ENCODE measurements around the gene DDN. TPM values are rescaled to one million over a fixed set of nuclear protein-coding genes. Genes with fewer than 3 reads are reported as not detected.

The DDN gene
- total RNA-seq, 2 donors from 2014 or later, result 0.07 to 1.1 TPM

DNA sequence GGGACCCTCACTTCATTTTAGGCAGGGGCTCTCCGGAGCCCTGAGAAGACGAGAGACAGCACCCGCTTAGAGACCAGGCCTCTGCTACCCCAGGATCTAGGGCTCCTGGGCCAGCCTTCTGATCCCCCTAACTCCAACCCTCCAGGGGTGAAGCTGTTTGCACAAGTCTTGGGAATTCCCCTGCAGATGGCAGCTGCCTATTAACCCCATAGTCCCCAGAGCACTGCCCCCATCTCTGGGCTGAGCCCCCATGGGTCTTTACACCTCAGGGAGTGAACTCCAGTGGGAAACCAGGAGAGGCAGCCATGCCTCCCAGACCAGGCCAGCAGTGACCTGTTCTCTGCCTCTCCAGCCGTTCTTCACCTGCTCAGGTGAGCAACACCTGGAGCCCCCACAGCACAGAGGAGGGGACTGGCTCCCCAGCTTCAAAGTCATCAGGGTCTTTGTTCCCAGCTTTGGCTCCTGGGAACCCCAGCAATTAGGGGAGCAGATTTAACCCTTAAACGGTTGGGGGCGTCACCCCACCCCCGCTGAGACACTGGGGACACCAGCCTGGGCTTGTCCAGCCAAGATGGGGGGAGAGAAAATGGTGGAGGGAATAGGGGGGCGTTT, 29.9 kb downstream of the DDN start:
- Mint-ChIP-seq H3K36me3 (no peaks in the 10 kb centered on the region), H3K27ac (no peak overlapping the region), H3K9me3 (no peaks in the 10 kb centered on the region)
- ATAC-seq, result no peak
- no peak for DNase-seq (ENCODE audit: low spot score in 2 of 2)

DNA sequence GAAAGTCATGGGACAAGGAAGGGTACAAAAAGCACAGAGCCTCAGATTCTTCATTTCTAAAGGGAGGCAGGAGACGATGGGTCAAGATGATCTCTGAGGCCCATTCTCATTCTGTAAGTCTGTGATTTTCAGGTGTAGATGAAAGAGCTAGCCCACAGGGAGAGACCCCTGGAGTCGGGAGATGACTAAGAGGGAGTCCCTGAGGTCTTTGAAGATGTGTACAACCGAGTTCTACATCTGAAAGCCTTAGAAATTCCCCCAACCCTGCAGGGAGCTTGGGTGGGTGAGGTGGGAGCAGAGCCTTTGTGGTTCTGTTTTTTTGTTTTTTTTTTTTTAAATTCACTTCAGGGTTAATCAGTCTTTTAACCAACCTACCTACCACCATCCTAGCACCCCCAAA, 30.7 kb downstream of the DDN start:
- no peaks in the 10 kb centered on the region for H3K9me3 Mint-ChIP-seq
- ATAC-seq (no peak), DNase-seq (ENCODE audit: low spot score in 2 of 2) (no peak)
- H3K27ac Mint-ChIP-seq, result no peak overlapping the region
- no peaks in the 10 kb centered on the region for H3K36me3 Mint-ChIP-seq

DNA sequence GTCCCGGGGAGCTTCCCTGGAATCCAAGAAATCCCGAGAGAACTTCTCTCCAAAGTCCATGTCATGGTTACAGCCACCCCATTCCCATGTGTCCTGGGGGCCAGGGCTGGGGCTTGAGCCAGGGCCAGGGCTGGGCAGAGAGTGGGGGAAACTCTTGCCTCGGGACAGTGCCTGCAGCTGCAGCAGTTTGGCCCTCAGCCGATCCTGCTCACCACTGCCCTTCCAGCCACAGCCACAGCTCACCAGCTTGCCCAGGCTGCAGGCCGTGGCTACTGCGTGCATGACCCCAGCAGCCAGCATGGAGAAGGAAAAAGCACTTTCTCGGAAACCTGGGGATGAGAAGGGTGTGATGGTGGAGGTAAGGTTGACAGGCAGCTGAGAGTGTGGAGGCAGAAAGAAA, 31.2 kb downstream of the DDN start:
- no peak for ATAC-seq
- Mint-ChIP-seq H3K27ac (no peak overlapping the region), H3K36me3 (no peaks in the 10 kb centered on the region), H3K9me3 (no peaks in the 10 kb centered on the region)
- no peak for DNase-seq (ENCODE audit: low spot score in 2 of 2)

DNA sequence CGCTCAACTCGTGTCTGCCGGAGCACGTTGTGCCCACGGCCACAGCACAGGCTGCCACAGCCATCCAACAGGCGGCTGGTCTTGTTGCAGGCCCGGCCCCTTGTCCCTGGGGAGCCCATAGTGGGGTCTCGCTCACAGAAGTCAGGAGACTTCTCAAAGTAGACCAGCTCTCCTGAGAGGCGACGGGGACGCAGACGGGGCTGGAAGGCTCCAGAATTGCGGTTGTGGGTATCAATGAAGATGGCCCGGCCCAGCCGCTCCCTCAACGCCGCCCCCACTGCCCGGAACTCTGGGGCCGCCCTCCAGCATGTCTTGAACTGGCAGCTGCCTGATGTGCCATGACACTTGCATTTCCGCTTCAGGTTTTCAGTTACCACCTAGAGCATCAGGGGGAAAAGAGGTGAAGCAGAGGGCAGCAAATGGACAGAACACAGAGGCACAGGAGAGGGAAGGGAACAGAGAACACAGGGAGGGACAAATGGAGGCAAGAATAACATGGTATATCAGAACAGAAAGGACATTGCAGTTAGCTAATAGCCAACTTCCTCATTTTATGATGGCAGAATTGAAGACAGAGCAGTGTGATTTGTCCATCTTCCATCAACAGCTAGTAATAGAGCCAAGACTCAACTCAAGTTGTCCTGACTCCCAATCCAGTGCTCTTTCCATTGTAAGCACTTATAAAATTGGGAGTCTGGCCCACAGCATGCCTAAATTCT, 32.8 kb downstream of the DDN start:
- DNase-seq (ENCODE audit: low spot score in 2 of 2) (no peak), ATAC-seq (no peak)
- no peaks in the 10 kb centered on the region for H3K36me3 Mint-ChIP-seq
- no peak overlapping the region for H3K27ac Mint-ChIP-seq
- H3K9me3 Mint-ChIP-seq, result no peaks in the 10 kb centered on the region

DNA sequence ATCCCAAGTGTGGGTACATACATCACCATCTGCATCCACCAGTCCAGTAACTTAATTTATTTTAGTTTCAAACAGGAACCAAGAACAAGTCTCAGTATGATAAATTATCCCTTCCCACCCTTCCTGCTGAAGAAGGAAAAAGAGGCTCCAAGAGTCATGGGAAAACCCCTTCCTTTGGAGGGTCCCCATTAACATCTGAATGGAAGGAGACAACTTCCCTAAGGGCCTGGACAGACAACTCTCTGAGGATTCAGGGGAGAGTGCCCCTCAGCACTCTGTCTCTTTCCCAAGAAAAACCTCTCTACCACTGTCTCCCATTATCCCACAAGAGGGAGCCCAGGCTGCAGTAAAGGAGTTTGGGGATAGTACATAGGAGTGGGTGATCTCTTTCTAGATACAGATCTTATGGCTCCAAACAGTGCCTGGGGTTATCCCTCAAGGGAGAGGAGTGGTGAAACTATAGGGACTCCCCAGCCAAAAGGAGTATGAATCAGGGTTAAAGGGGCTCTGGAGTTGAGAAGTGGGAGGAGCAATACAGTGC, 33.8 kb downstream of the DDN start:
- no peak overlapping the region for H3K27ac Mint-ChIP-seq
- DNase-seq (ENCODE audit: low spot score in 2 of 2) (no peak), ATAC-seq (peak in 1 of 2 donors; percentile 72)
- no peaks in the 10 kb centered on the region for H3K9me3 Mint-ChIP-seq
- H3K36me3 Mint-ChIP-seq, result no peaks in the 10 kb centered on the region

DNA sequence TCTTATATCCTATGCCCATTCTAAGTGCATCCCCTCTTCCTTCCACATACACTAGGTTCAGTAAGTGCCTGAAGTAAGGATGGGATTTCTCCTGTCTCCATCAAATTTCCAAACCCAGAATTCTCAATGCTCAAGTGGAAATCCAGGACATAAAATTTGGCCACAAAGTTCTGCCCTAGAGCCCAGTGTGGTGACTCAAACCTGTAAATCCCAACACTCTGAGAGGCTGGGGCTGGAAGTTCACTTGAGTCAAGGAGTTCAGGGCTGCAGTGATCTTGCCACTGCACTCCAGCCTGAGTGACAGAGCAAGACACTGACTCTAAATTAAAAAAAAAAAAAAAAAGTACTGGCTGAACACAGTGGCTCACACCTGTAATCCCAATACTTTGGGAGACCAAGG, 37.4 kb downstream of the DDN start:
- ATAC-seq, result no peak
- no peak for DNase-seq (ENCODE audit: low spot score in 2 of 2)
- Mint-ChIP-seq H3K36me3 (peaks cover 0 to 6% of the 10 kb centered on the region in 2 donors), H3K27ac (no peak overlapping the region), H3K9me3 (no peaks in the 10 kb centered on the region)

DNA sequence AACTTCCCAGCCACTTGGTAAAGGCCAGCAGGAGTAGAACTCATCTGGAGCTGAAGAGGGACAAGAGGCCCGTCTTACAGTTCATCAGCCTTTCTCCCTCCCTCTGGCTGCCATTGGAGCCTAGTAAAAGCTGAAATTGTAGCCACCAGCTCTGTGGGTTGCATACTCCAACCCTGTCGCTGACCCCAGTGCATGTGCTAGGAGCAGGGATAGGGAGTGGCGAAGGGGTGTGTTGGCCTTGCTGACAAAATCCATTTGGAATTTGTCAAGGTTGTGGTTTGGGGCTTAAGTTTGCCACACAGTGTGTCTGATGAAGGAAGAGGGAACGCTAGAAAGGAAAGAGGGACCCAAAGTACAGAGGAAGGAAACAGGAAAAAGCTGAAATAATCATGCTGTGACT, 37.8 kb downstream of the DDN start:
- ATAC-seq, result no peak
- DNase-seq (ENCODE audit: low spot score in 2 of 2), result no peak
- Mint-ChIP-seq H3K9me3 (no peaks in the 10 kb centered on the region), H3K36me3 (peaks cover 0 to 11% of the 10 kb centered on the region in 2 donors), H3K27ac (no peak overlapping the region)

DNA sequence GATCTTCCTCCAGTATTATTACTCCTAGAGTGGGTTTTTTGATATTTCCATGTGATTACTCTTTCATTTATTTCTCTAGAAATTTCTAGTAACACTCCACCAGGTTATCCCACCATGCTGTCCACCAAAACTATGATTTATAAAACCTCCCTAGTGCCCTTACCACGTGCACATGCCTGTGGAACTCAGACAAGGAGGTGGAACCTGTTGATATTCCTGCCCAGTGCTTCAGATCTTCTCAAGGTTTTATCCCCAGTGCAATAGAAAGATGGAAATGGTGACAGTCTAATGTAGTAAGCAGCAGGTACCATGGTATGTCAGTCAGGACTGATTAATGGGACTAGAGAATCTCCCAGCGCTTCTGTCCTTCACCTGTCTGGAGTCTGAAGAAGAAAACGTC, 38.3 kb downstream of the DDN start:
- DNase-seq (ENCODE audit: low spot score in 2 of 2), result no peak
- ATAC-seq, result no peak
- peaks cover 5 to 16% of the 10 kb centered on the region in 2 donors for H3K36me3 Mint-ChIP-seq
- no peak overlapping the region for H3K27ac Mint-ChIP-seq
- no peaks in the 10 kb centered on the region for H3K9me3 Mint-ChIP-seq

DNA sequence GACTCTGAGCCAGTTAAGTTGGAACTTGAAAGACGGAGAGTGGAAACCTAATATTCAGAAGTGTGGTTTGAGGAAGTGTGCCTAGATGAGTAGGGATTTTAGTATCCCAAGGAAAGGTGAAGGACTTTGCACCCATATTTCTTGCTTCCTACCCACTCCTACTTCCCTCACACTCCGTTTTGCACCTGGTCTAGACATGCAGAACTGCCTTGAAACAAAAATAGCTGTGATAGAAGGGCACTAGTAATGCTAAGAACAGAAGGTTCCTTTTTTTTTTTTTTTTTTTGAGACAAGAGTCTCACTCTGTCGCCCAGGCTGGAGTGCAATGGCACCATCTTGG, 41.2 kb downstream of the DDN start:
- H3K36me3 Mint-ChIP-seq, result peaks cover 9 to 29% of the 10 kb centered on the region in 2 donors
- no peak for DNase-seq (ENCODE audit: low spot score in 2 of 2)
- no peak overlapping the region for H3K27ac Mint-ChIP-seq
- ATAC-seq, result no peak
- H3K9me3 Mint-ChIP-seq, result no peaks in the 10 kb centered on the region

DNA sequence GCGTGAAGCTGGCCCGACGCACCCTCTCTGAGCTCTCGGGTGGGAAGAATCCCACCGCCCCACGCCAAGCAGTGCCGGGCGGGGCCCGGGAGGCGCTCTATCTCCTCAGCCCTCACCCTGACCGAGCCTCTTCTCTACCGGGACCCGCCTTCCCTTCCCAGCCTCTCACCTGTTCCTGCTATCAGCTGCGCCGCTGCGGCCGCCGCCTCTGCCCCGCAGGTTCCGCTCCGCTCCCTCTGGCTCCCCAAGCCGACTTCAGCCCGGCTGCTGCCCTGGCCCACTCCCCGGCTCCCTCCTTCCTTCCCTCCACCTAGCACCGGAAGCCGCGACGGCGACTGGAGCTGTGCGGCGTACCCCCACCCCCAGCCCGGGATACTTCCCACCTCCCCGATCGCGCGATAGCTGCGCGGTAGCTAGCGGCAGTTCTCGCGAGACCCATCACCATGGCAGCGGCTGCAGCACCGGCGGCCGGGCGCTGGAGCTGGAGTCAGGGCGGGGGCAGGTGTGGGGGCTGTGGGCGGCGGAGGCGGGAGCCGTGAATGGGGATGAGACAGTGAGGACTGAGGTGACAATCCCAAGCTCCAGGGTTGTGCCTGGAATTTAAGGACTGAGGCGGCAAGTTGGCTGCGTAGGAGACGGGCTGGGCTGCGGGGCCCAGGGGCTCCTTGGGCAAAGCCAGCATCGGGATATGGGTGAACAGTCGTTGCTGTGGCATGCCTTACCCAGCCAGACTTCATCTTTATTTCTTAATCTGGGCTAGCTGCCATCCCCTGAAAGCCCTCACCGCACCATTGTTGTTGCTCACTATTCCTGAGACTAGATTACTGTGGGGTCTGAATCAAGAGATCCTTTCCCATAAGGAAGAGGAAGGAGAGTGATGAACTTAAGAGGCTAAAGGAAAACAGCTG, 41.8 kb downstream of the DDN start, which contains the start of gene ARF3:
TSS of gene ARF3 (minus strand) at position 347 of the 908 bp plus-strand sequence. CDS start 16,392 bp downstream, outside the sequence.
- H3K27ac Mint-ChIP-seq, result peak within 1 kb of the TSS; percentile 91 to 95
- H3K36me3 Mint-ChIP-seq, result peaks cover 9 to 29% of the 10 kb centered on the region in 2 donors
- ATAC-seq, result peak; percentile 98
- H3K9me3 Mint-ChIP-seq, result no peaks in the 10 kb centered on the region
- peak; percentile 91 to 92 for DNase-seq (ENCODE audit: low spot score in 2 of 2)

DNA sequence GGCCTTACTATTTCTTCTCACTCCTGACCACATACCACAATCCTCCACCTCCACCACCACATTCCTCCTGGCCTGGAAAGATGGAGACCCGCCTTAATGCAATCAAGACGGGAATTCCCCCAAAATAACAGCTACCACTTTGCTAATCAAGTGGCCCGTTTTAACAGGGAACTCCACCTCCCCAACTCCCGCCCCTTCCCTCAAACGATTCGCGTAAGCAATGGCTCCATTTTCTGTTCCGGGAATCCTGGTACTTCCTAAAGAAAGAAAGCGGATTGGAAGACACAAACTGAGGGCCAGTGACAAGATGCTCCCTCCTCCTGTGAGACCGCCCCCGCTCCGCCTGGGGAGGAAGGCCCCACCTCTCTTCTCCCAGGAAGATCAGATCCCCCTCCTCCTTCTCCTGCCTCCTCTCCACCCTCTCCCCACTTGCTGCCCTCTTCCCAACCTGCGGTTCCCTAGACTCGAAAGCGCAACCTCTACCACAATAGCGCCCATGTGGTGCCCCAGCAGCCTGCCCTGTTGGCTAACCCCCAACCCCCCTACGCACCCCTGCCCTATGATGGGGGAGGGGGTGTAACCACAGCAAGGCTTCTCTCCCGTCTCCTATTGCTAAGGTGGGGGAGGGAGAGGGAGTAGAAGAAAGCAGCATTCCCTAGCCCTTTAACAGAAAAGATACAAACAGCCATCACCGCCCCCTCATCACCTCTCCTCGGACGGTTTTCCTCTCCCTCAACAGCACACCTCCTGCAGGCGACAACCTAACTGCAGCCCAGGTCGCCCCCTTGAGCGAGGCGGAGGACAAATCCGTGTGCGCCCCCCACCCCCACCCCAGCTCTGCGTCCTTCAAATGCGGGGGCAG, 42.7 kb downstream of the DDN start:
- peak in 1 of 2 donors; percentile 33 for DNase-seq (ENCODE audit: low spot score in 2 of 2)
- H3K36me3 Mint-ChIP-seq, result peaks cover 9 to 29% of the 10 kb centered on the region in 2 donors
- no peaks in the 10 kb centered on the region for H3K9me3 Mint-ChIP-seq
- ATAC-seq, result peak; percentile 25 to 52
- peak overlapping the region; percentile 91 to 95 for H3K27ac Mint-ChIP-seq

DNA sequence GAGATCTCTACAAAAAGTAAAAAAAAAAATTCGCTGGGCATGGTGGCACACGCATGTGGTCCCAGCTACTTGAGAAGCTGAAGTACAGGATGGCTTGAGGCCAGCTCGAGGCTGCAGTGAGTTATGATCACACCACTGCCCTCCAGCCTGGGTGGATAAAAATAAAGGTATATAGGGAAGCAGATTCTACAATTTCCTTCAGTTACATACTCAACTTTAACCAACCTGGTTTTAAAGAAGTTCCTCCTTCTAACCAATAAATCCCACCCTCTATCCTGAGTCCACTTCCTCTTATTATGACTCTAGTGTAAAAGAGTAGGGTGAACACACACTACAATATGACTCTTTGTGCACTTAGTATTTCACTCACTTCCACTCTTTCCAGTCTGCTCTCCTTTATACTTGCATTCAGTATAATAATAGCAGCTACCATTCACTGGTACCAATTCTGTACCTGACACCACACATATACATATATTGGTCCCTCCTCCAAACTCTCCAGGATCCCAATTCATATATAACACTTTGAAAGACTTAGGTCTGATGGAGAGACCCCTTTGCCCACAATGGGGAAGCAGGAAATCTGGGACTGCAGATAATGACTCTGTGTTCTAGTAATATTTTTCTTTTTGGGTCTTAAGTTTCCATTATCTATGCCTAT, 44.2 kb downstream of the DDN start:
- Mint-ChIP-seq H3K36me3 (peaks cover 9 to 29% of the 10 kb centered on the region in 2 donors), H3K27ac (no peak overlapping the region), H3K9me3 (no peaks in the 10 kb centered on the region)
- ATAC-seq (no peak), DNase-seq (ENCODE audit: low spot score in 2 of 2) (no peak)

DNA sequence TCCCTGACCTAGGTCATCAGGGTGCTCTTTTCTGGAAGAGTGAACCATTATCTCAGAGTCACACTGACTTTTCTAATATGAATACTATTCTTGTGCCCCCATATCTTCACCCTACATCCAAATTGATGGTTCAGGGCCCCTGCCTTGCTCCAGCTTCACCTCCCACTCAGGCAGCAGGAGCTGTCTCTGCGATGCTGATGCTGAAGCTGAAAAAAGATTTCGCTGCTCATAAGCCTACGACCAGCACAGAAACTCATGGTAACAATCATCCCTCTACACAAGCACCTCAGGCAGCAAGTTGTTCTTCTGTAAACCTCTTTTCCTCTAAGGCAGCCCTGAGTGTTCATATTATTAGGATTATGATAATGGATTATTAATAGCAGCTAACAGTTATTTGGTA, 45.1 kb downstream of the DDN start:
- no peak for DNase-seq (ENCODE audit: low spot score in 2 of 2)
- no peaks in the 10 kb centered on the region for H3K9me3 Mint-ChIP-seq
- ATAC-seq, result no peak
- no peak overlapping the region for H3K27ac Mint-ChIP-seq
- H3K36me3 Mint-ChIP-seq, result peaks cover 9 to 29% of the 10 kb centered on the region in 2 donors

DNA sequence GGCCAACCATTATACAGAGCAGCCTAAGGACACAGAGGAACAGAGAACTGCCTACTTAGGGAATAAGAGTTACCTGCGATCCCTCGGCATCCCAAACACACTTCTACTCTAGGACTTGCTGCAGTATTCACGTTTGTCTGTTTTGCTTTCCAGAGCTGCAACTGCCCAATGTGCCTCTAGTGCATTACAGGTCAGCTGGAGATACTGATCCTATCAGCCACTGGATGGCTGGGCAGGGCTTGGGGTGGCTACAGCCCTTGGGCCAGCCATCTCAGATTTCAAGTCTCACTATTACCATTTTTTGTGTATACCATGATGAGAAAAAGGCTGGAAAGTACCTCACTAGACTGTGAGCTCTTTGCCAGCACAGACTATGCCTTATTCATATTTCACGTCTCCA, 46.5 kb downstream of the DDN start:
- ATAC-seq, result no peak
- Mint-ChIP-seq H3K36me3 (peaks cover 9 to 35% of the 10 kb centered on the region in 2 donors), H3K27ac (no peak overlapping the region), H3K9me3 (no peaks in the 10 kb centered on the region)
- DNase-seq (ENCODE audit: low spot score in 2 of 2), result no peak

DNA sequence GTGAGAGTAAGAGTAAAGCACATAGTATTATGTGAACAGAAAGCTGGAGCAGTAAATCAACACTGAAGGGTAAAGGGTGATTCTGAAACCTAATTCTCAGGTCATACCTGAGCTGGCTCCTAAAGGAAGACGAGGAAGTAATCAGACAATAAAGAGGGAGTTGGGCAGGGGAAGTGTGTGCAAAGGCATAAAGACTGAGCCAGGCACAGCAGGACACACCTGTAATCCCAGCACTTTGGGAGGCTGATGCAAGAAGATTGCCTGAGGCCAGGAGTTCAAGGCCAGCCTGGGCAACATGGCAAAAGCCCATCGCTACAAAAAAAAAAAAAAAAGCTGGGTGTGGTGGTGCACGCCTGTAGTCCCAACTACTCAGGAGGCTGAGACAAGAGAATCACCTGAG, 51.4 kb downstream of the DDN start:
- no peak for DNase-seq (ENCODE audit: low spot score in 2 of 2)
- Mint-ChIP-seq H3K27ac (no peak overlapping the region), H3K9me3 (no peaks in the 10 kb centered on the region), H3K36me3 (peaks cover 0 to 6% of the 10 kb centered on the region in 2 donors)
- ATAC-seq, result no peak

DNA sequence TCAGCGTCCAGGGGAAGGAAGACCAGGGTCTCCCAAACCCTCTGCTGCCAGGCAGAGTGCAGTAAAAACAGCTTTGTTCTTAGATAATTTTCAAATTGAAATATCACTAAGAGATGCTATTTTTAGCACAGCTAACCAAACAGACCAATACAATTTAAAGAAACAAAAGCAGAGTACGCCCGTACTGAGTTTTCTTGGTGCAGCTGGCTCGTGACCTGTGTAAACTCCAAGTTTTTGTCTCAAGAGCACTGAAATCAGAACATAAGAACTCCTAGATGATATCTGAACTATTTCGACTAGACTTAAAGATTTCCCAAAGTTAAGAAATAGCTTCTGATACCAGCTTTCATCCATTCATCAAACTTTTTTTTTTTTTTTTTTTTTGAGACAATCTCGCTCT, 52.2 kb downstream of the DDN start:
- Mint-ChIP-seq H3K36me3 (peaks cover 0 to 6% of the 10 kb centered on the region in 2 donors), H3K9me3 (no peaks in the 10 kb centered on the region), H3K27ac (no peak overlapping the region)
- no peak for ATAC-seq
- DNase-seq (ENCODE audit: low spot score in 2 of 2), result no peak

All from activated naive CD4-positive, alpha-beta T cell treated with anti-CD3 and anti-CD28 coated beads, Interleukin-2, amount 50 U/mL, for 72 hours (primary cell).